HepG2 (cell line): ENCODE results near the gene CABP2.

Experiments used
- JUND ChIP-seq: sonication (generic); formaldehyde crosslinking; IDR thresholded peaks from 2 replicates; pipeline ENCODE4 v1.8.0; 2022; ENCODE audit warnings: mild to moderate bottlenecking, missing genetic modification reagents
- ZNF20 ChIP-seq: sonication (generic); formaldehyde crosslinking; IDR thresholded peaks from 2 replicates; pipeline ENCODE4 v1.4.0; 2020; ENCODE audit warnings: mild to moderate bottlenecking, moderate library complexity, missing genetic modification reagents

DNA sequence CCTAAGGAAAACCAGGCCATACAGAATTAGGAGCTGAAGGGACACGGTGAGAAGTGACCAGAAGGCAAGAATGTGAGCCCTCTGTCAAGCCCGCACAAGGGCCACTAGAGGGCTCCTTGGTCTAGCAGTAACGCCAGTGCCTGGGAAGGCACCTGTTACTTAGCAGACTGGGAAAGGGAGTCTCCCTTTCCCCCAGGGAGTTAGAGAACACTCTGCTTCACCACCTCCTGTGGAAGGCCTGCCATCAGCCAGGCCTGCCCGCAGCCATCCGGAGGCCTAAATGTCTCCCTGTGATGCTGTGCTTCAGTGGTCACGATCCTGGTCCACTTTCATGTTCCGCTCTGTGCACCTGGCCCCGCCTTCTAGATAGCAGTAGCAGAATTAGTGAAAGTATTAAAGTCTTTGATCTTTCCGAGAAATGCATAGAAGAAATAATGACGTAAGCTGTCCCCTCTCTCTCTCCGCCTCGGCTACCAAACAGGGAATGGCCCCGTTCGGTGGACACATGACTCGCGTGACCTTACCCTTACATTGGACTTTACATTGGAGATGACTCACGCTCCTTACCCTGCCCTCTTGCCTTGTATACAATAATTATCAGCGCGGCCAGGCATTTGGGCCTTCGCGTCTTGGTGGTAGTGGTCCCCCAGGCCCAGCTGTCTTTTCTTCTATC is 49.6 kb upstream of the CABP2 start:
- TF ChIP-seq ZNF20 (CRISPR knock-in tag) (no peak), JUND (CRISPR knock-in tag) (peak; percentile 77)
